HCT116 (cell line): ENCODE measurements around the gene CRIP1.

Experiments used
- CEBPB ChIP-seq: IDR thresholded peaks from 2 replicates; pipeline ENCODE4 v1.6.1; 2012; ENCODE audit warnings: low read depth
- CTCF ChIP-seq, 3 experiments: fragments of 200-600 bp in 1 of 3; sonication (generic) in 1 of 3; IDR thresholded peaks in 2 of 3; conservative IDR thresholded peaks in 1 of 3; 2 replicates each; pipeline ENCODE4 v1.5.1; 2012 to 2017; ENCODE audit warnings: low read depth in 2 of 3, low read length in 2 of 3, antibody characterized with exemption in 1 of 3, borderline replicate concordance in 1 of 3, control low read depth in 1 of 3, mild to moderate bottlenecking in 1 of 3, mixed read lengths in 1 of 3, mixed run types in 1 of 3, moderate library complexity in 1 of 3; ENCODE audit not compliant: insufficient read depth in 1 of 3
- EZH2 ChIP-seq: fragments of 200-600 bp; sonication (generic); IDR thresholded peaks from 2 replicates; pipeline ENCODE4 v1.6.1; 2017; ENCODE audit warnings: antibody characterized with exemption, mixed run types
- EZH2phosphoT487 ChIP-seq: fragments of 200-600 bp; IDR thresholded peaks from 2 replicates; pipeline ENCODE4 v1.6.1; 2018; ENCODE audit warnings: antibody characterized with exemption, borderline replicate concordance
- MAX ChIP-seq: IDR thresholded peaks from 2 replicates; pipeline ENCODE4 v1.6.1; 2012
- POLR2A ChIP-seq: IDR thresholded peaks from 2 replicates; pipeline ENCODE4 v1.7.0; 2011; ENCODE audit warnings: borderline replicate concordance; ENCODE audit not compliant: insufficient read depth, insufficient read length; ENCODE audit errors: extremely low read depth
- RAD21 ChIP-seq: IDR thresholded peaks from 2 replicates; pipeline ENCODE4 v1.6.1; 2012; ENCODE audit warnings: low read depth, mild to moderate bottlenecking
- REST ChIP-seq: IDR thresholded peaks from 2 replicates; pipeline ENCODE4 v1.6.1; 2012; ENCODE audit warnings: low read depth
- SP1 ChIP-seq: IDR thresholded peaks from 2 replicates; pipeline ENCODE4 v1.6.1; 2012; ENCODE audit warnings: low read depth
- ZFX ChIP-seq: fragments of 450-650 bp; IDR thresholded peaks from 2 replicates; pipeline ENCODE4 v1.6.1; 2017

GRCh38 chr14:105500036-105500725 lies 13.5 kb downstream of the CRIP1 start:
- TF ChIP-seq POLR2A (no peak), CTCF (IDR thresholded peaks at IDR 0.05 in 2 of 3, conservative IDR thresholded peaks at IDR 0.05 in 1 of 3; ENCODE audit: borderline replicate concordance in 1 of 3, insufficient read depth in 1 of 3, low read depth in 2 of 3, low read length in 2 of 3) (no peak), SP1 (no peak), MAX (no peak), REST (no peak), CEBPB (no peak), ZFX (no peak), RAD21 (no peak), EZH2 (no peak), EZH2phosphoT487 (no peak)
